ENCODE data around the gene MYO5A. TPM values are rescaled to one million over a fixed set of nuclear protein-coding genes. Genes with fewer than 3 reads are reported as not detected.
"Not testable (repeated sequence)": the region's sequence is repeated elsewhere in the genome, so short reads cannot be mapped to it uniquely, and the experiment has no call there.

Gene MYO5A
- total and polyA plus RNA-seq, 3 experiments from 2014 or later: 15.8 to 37.3 (median 31.0) TPM

DNA sequence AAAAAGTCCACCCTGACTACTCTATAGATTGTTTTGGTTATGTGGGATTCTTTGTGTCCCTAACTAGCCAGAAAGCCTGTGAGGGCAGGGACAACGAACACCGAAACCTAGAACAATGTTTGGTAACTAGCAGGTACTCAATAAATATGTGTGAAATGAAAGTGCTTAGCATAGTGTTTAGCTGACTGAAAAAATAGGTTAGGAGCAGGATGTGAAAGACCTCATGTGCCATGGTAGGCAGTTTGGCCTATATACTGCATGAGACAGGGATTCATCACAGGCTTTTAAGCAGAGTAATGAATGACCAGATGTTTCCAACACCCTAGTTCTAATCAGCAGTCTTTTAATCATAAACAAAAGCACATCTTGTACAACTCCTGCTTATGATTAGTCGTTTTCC is 64.2 kb downstream of the MYO5A start:
- H3K9me3 Mint-ChIP-seq: peaks cover 4 to 12% (median 10%) of the 10 kb centered on the region in 5 donors
- Histone ChIP-seq H3K27me3 (ENCODE audit: insufficient read depth, low read length, poor library complexity, severe bottlenecking) (no peaks in the 10 kb centered on the region), H3K27ac (ENCODE audit: low read depth, low read length) (peak overlapping the region; percentile 12), H3K4me3 (ENCODE audit: low read length) (no peak overlapping the region), H3K9me3 (ENCODE audit: low read length) (no peaks in the 10 kb centered on the region), H3K4me1 (ENCODE audit: insufficient read depth, low read length) (peaks cover 30% of the 10 kb centered on the region), H3K36me3 (ENCODE audit: insufficient read depth, low read length) (no peaks in the 10 kb centered on the region)
- H3K27me3 Mint-ChIP-seq: no peaks in the 10 kb centered on the region
- H3K4me3 Mint-ChIP-seq: peak overlapping the region; percentile 32 to 89 (median 82)
- ChIA-PET CTCF (interaction anchor here (1.3 to 2.4 kb wide), 5 partner anchors 13 to 136 kb away, joined by 3 to 9 read pairs (median 6); no protein-coding TSS in a partner anchor), POLR2A (no interaction called here)
- peak in 1 of 5 donors; percentile 27 for DNase-seq
- H3K36me3 Mint-ChIP-seq: peaks cover 2 to 15% (median 6%) of the 10 kb centered on the region in 3 donors
- H3K4me1 Mint-ChIP-seq: peaks cover 41 to 54% (median 43%) of the 10 kb centered on the region in 3 donors
- H3K27ac Mint-ChIP-seq: peak overlapping the region; percentile 81 to 99 (median 96)

DNA sequence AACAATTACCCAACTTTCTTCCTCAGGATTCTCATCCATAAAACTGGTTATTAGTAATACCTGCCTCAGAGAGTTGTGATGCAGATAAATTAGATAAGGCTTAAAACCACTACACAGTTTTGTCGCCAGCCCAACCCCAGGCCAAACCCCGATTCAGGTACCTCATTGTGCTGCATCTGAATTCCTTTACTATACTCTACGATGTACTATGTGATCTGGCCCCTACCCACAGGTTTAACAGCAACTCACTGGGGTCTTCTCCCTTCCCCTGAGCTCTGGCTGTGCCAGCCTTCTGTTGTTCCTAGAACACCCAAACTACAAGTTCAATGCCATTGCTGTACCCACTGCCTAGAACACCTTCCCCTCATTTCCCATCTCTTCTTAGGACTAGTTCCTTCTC is 64.6 kb downstream of the MYO5A start:
- Histone ChIP-seq H3K4me1 (ENCODE audit: insufficient read depth, low read length) (peaks cover 30% of the 10 kb centered on the region), H3K27me3 (ENCODE audit: insufficient read depth, low read length, poor library complexity, severe bottlenecking) (no peaks in the 10 kb centered on the region), H3K27ac (ENCODE audit: low read depth, low read length) (peak overlapping the region; percentile 12), H3K4me3 (ENCODE audit: low read length) (no peak overlapping the region), H3K9me3 (ENCODE audit: low read length) (no peaks in the 10 kb centered on the region), H3K36me3 (ENCODE audit: insufficient read depth, low read length) (no peaks in the 10 kb centered on the region)
- ChIA-PET POLR2A (no interaction called here), CTCF (interaction anchor here (1.0 to 1.5 kb wide), 5 partner anchors 14 to 135 kb away, joined by 3 to 7 read pairs (median 4); no protein-coding TSS in a partner anchor)
- Mint-ChIP-seq H3K36me3 (peaks cover 2 to 15% (median 10%) of the 10 kb centered on the region in 3 donors), H3K4me1 (peaks cover 41 to 51% (median 44%) of the 10 kb centered on the region in 3 donors), H3K4me3 (peak overlapping the region; percentile 32 to 89 (median 82)), H3K9me3 (peaks cover 4 to 12% (median 10%) of the 10 kb centered on the region in 5 donors), H3K27me3 (no peaks in the 10 kb centered on the region), H3K27ac (peak overlapping the region; percentile 81 to 99 (median 96))
- no peak for DNase-seq

DNA sequence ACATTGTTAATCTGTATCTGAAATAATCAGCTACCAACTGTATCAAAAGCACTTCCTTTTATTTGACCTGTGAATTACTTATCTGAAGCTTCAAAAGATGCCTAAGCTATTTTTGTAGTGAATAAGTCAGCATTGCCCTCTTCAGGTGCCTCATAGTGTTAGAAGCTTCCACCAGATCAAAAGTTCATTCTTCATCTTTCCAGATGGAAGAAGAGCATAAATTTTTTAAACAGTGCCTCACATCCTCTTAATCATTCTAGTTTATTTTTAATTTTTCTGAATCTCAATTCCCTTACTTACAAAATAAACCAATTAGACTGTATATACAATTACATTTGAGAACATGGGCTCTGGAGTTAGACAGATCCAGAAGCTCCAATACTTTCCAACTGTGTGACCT is 65.0 kb downstream of the MYO5A start:
- no peak overlapping the region for H3K4me3 ChIP-seq (ENCODE audit: low read length)
- H3K36me3 ChIP-seq (ENCODE audit: insufficient read depth, low read length): no peaks in the 10 kb centered on the region
- H3K9me3 Mint-ChIP-seq: peaks cover 4 to 12% (median 9%) of the 10 kb centered on the region in 5 donors
- H3K4me1 Mint-ChIP-seq: peaks cover 41 to 51% (median 45%) of the 10 kb centered on the region in 3 donors
- H3K27ac Mint-ChIP-seq: peak overlapping the region; percentile 81 to 99 (median 96)
- H3K27me3 ChIP-seq (ENCODE audit: insufficient read depth, low read length, poor library complexity, severe bottlenecking): no peaks in the 10 kb centered on the region
- ChIA-PET POLR2A (interaction anchor here (0.8 kb wide), 1 partner anchor 19 kb away, joined by 3 read pairs; no protein-coding TSS in a partner anchor), CTCF (interaction anchor here (0.6 to 1.5 kb wide), 6 partner anchors 12 to 135 kb away, joined by 3 to 7 read pairs (median 4); no protein-coding TSS in a partner anchor)
- H3K4me1 ChIP-seq (ENCODE audit: insufficient read depth, low read length): peaks cover 30% of the 10 kb centered on the region
- no peaks in the 10 kb centered on the region for H3K9me3 ChIP-seq (ENCODE audit: low read length)
- no peaks in the 10 kb centered on the region for H3K27me3 Mint-ChIP-seq
- no peak overlapping the region for H3K27ac ChIP-seq (ENCODE audit: low read depth, low read length)
- no peak for DNase-seq
- H3K36me3 Mint-ChIP-seq: peaks cover 2 to 15% (median 10%) of the 10 kb centered on the region in 3 donors
- peak overlapping the region; percentile 32 to 89 (median 82) for H3K4me3 Mint-ChIP-seq

DNA sequence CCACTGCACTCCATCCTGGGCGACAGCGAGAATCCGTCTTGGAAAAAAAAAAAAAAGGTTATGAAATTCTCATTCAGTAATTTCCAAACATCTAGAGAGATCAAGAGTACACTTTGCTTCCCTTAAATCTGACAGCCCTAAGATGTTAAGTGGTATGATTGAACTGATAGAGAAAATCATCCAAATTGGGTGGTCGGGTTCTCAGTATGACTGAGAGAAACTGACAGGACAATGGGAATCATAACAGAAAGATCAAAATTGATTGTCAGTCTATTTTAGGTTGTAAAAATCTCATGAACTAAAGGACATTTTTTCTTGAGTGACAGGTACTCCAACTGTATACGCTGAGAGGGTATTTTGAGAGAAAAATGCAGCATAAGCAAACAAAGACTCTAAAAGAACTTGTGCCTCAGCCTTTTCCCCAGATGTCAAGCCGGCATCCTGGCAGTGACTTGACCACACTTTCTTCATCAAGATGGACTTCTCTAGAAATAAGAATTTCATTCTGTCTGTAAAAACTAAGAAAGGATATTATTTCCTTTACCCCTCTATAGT is 65.8 kb downstream of the MYO5A start:
- H3K4me3 Mint-ChIP-seq: no peak overlapping the region
- no peak for DNase-seq
- Histone ChIP-seq H3K27ac (ENCODE audit: low read depth, low read length) (peak overlapping the region; percentile 21), H3K36me3 (ENCODE audit: insufficient read depth, low read length) (no peaks in the 10 kb centered on the region), H3K9me3 (ENCODE audit: low read length) (no peaks in the 10 kb centered on the region), H3K4me1 (ENCODE audit: insufficient read depth, low read length) (peaks cover 30% of the 10 kb centered on the region), H3K4me3 (ENCODE audit: low read length) (no peak overlapping the region), H3K27me3 (ENCODE audit: insufficient read depth, low read length, poor library complexity, severe bottlenecking) (no peaks in the 10 kb centered on the region)
- no peaks in the 10 kb centered on the region for H3K27me3 Mint-ChIP-seq
- peaks cover 43 to 55% (median 48%) of the 10 kb centered on the region in 3 donors for H3K4me1 Mint-ChIP-seq
- H3K27ac Mint-ChIP-seq: peak overlapping the region in 7 of 8 donors; percentile 62 to 81 (median 68)
- POLR2A ChIA-PET: interaction anchor here (0.8 kb wide), 1 partner anchor 19 kb away, joined by 3 read pairs; no protein-coding TSS in a partner anchor
- peaks cover 4 to 13% (median 12%) of the 10 kb centered on the region in 3 donors for H3K36me3 Mint-ChIP-seq
- peaks cover 4 to 11% (median 9%) of the 10 kb centered on the region in 5 donors for H3K9me3 Mint-ChIP-seq
- CTCF ChIA-PET: interaction anchor here (0.6 to 1.5 kb wide), 6 partner anchors 11 to 134 kb away, joined by 3 to 7 read pairs (median 4); no protein-coding TSS in a partner anchor

GRCh38 chr15:52459701-52460100 is 69.0 kb downstream of the MYO5A start:
- DNase-seq; H3K36me3 ChIP-seq (ENCODE audit: insufficient read depth, low read length); POLR2A ChIA-PET; H3K27ac ChIP-seq (ENCODE audit: low read depth, low read length); H3K4me3 Mint-ChIP-seq; CTCF ChIA-PET; H3K27me3 Mint-ChIP-seq; H3K9me3 ChIP-seq (ENCODE audit: low read length); H3K4me3 ChIP-seq (ENCODE audit: low read length); H3K27me3 ChIP-seq (ENCODE audit: insufficient read depth, low read length, poor library complexity, severe bottlenecking): not testable (repeated sequence)
- peaks cover 10 to 14% (median 13%) of the 10 kb centered on the region in 5 donors for H3K9me3 Mint-ChIP-seq
- peak overlapping the region in 1 of 8 donors; percentile 70 for H3K27ac Mint-ChIP-seq
- peaks cover 38 to 53% (median 53%) of the 10 kb centered on the region in 3 donors for H3K4me1 Mint-ChIP-seq
- peaks cover 11% of the 10 kb centered on the region for H3K4me1 ChIP-seq (ENCODE audit: insufficient read depth, low read length)
- peaks cover 10 to 14% (median 14%) of the 10 kb centered on the region in 3 donors for H3K36me3 Mint-ChIP-seq

DNA sequence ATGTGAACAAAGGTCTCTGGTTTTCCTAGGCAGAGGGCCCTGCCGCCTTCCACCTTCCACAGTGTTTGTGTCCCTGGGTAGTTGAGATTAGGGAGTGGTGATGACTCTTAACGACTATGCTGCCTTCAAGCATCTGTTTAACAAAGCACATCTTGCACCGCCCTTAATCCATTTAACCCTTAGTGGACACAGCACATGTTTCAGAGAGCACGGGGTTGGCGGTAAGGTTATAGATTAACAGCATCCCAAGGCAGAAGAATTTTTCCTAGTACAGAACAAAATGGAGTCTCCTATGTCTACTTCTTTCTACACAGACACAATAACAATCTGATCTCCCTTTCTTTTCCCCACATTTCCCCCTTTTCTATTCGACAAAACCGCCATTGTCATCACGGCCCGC is 69.4 kb downstream of the MYO5A start:
- POLR2A ChIA-PET: interaction anchor here (0.6 kb wide), 1 partner anchor 172 kb away, joined by 3 read pairs; no protein-coding TSS in a partner anchor
- CTCF ChIA-PET; H3K27me3 ChIP-seq (ENCODE audit: insufficient read depth, low read length, poor library complexity, severe bottlenecking); H3K27ac ChIP-seq (ENCODE audit: low read depth, low read length); H3K4me3 ChIP-seq (ENCODE audit: low read length); H3K4me1 ChIP-seq (ENCODE audit: insufficient read depth, low read length); H3K27me3 Mint-ChIP-seq; DNase-seq; H3K4me3 Mint-ChIP-seq; H3K9me3 ChIP-seq (ENCODE audit: low read length); H3K36me3 ChIP-seq (ENCODE audit: insufficient read depth, low read length): not testable (repeated sequence)
- peaks cover 10 to 18% (median 16%) of the 10 kb centered on the region in 5 donors for H3K9me3 Mint-ChIP-seq
- peaks cover 11 to 18% (median 16%) of the 10 kb centered on the region in 3 donors for H3K36me3 Mint-ChIP-seq
- H3K27ac Mint-ChIP-seq: peak overlapping the region in 3 of 8 donors; percentile 15 to 70 (median 50)
- peaks cover 37 to 53% (median 53%) of the 10 kb centered on the region in 3 donors for H3K4me1 Mint-ChIP-seq

- H3K36me3 ChIP-seq (ENCODE audit: insufficient read depth, low read length): no peaks in the 10 kb centered on the region
- Mint-ChIP-seq H3K36me3 (peaks cover 1 to 11% (median 2%) of the 10 kb centered on the region in 3 donors), H3K27ac (peak overlapping the region in 3 of 8 donors; percentile 38 to 87 (median 49)), H3K9me3 (peaks cover 0 to 7% (median under 1%) of the 10 kb centered on the region in 5 donors), H3K4me3 (no peak overlapping the region), H3K27me3 (peaks cover 0 to 1% of the 10 kb centered on the region in 2 donors), H3K4me1 (peaks cover 39 to 67% (median 66%) of the 10 kb centered on the region in 3 donors)
- DNase-seq: no peak
- no peak overlapping the region for H3K27ac ChIP-seq (ENCODE audit: low read depth, low read length)
- H3K27me3 ChIP-seq (ENCODE audit: insufficient read depth, low read length, poor library complexity, severe bottlenecking): no peaks in the 10 kb centered on the region
- H3K4me3 ChIP-seq (ENCODE audit: low read length): no peak overlapping the region
- no peaks in the 10 kb centered on the region for H3K9me3 ChIP-seq (ENCODE audit: low read length)
- H3K4me1 ChIP-seq (ENCODE audit: insufficient read depth, low read length): no peaks in the 10 kb centered on the region
- CTCF ChIA-PET: no interaction called here
- POLR2A ChIA-PET: no interaction called here
These were observed 80.4 kb downstream of the MYO5A start for GRCh38 chr15:52448011-52448890.
